ENCODE data around the gene PODXL.
"Not testable (repeated sequence)": the region's sequence is repeated elsewhere in the genome, so short reads cannot be mapped to it uniquely, and the experiment has no call there.

Gene PODXL

DNA sequence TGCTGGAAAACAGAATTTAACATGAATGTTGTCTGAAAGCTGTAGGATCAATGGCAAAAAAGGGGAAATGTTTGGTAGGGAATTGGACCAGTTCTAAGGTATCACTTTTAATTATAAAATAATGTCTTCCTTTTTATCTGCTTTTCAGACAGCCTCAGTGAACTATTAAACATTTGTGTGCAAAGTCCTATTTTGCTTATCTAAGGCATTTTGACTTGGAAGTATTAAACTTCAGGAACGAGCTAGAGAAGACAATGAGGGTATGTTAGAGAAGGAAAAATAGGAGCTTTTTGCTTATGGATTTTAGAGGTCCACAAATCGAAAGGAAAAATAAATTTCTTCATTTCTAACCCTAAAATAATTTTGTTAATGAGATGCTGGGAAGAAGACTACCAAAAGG lies 63.3 kb downstream of the PODXL start:
- no peak for DNase-seq (ENCODE audit: low read depth in 2 of 2)

DNA sequence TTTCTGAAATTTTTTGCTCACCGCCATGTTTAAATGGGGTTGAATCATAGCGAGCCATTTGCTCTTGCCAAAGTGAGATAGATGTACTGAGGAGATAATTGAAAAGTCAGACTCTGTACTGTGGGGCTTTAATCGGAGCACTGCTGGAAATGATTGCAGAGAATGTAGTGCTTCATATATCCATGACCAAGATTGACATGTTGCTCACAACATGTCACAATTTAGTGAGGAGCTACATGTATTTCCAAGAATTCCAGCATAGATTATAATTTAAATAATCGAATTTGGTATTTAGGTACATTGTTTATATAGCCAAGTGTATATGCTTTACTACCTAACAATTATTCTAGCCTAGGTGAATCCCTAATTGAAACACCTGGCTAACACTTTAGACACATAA lies 66.5 kb downstream of the PODXL start:
- no peak for DNase-seq (ENCODE audit: low read depth in 2 of 2)

DNA sequence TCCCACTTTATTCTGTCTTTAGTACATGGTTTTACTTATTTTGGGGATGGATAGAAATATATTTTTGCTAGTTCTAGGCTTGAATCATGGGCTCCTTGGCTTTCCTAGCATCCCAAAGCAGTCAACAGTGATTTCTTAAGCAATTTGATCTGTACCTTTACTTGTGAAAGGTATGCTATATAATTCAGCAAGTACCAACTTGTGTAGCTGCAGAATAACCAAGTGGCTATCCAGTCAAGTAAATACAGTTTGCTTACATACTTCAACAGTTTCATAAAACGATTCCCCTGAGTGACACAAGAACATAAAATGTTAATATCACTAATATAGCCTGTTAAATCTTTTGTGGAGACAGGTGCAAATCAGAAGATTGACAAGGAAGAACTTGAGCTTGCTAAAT lies 67.2 kb downstream of the PODXL start:
- DNase-seq (ENCODE audit: low read depth in 2 of 2): no peak

DNA sequence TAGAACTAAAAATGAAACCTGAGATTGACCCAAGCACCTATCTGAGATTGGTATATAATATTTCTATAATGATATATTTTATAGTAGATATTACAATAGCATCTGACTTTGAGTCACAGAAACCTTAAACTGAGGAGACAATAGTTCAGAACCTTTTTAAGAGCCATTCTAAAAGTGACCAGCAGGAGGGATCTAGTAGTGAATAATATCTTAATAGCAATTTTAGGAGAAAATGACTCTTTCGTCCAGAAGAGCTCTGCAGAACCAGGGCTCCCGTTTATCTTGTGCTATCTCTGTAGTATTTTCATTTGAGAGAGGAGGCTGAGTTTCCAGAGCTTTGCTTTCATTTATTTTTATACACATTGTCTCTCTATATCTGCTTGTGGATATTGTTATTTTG lies 68.1 kb downstream of the PODXL start:
- DNase-seq (ENCODE audit: low read depth in 2 of 2): no peak

DNA sequence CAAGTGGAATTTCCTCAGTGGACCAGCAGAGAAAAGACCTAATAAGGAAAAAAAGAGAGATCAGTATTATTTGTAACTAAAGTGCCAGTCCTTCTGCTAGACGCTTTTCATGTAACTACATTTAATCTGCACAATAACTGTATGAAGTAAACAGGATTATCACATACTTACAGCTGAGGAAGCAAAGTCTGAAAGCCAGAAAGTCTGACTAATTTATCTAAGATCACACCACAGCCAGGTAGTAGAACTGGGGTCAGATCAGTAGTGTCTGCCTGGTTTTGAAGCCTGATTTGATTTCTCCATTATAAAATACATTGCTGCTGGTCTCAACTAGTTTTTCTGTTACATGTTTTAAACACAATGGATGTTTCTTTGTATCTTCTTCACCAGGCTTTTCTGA lies 69.2 kb downstream of the PODXL start:
- DNase-seq (ENCODE audit: low read depth in 2 of 2): no peak

DNA sequence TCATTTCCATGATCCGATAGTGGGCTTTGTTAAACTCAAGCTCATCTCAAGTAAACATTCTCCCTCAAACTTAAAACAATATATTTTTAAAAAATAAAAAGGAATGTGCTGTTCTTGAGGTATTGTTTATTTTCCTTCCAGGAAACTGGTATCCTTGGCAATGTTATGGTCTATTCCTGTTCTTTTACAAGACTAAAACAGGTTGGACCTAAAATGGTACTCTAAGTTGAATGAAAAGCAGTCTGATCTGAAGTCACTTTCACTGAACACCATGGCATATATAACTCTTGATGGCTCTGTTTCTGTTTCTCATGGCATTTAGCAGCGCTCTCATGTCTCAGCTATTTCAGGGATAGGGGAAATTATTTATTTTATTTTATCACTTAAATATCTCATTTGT lies 70.1 kb downstream of the PODXL start:
- no peak for DNase-seq (ENCODE audit: low read depth in 2 of 2)

DNA sequence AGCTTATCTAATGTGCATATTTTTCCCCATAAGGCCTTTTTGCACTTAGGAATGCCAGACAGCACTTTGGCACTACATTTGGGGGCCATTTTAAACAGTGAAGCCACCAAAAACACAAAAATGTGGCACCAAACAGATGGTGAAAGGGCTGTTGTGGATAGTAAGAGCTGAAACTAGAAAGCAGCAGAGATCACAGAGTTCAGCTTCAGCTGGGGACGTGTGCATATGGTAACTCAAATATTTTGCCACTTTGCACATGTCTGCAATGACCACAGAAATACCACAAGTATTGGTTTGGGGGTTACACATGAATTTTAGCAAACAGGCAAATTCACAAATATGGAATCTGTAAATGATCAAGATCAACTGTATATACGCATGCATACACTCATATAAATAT lies 72.8 kb downstream of the PODXL start:
- no peak for DNase-seq (ENCODE audit: low read depth in 2 of 2)

DNA sequence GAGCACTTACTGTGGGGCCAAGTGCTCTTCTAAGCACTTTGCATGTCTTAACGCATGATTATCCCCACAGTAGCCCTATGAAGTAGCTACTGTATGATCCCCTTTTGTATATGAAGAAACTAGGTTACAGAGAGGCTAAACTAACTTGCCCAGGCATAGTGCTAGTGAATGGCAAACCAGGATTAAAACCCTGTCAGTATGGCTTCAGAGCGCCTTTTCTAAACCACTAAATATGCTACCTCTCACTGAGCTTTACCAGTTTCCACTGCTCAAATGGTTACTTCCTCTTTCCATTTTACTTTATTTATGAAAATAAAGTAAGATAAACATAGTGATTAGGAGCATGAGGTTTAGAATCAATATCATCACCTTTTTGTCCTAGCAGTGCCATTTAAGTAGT lies 73.6 kb downstream of the PODXL start:
- DNase-seq (ENCODE audit: low read depth in 2 of 2): no peak

DNA sequence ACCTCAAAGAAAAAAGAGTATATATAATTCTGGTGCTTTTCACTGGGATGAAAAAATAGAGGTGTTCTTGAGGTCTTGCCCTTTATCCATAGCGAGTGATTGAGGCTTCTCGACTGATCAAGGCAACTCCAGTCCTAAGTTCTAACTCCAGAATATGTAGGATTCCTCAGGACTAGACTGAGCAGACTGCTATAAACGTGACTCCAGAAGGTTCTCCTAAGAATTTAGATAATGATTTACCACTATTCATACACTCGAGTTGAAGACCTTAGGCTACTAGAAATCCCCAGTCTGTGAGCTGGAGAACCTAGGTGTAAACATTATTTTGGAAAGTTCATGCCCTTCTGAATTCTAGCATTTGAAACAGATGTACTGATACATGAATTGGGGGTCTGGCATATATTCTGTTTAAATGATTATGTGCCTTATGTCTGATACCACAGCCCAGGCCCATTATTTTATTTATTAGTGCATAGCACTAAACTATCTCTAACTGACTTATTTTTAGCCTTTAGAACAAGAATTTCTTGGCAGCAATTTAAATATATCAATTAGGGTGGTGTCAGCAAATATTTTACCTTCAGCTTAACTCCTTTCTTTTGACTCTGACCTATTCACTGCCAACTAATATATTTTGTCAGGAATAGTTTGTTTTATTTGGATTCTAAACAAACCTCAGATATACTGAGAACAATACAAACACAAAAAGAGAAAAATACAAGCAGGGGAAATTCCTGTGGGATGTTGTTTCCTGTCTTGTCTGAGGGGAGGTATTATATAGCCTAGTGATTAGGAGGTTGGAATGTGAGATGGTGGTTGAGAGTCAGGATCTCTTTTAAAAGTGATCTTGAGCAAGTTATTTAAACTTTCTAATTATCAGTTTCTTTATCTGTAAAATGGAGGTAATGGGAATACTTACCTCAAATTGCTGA lies 75.8 kb downstream of the PODXL start:
- DNase-seq (ENCODE audit: low read depth in 2 of 2): no peak

DNA sequence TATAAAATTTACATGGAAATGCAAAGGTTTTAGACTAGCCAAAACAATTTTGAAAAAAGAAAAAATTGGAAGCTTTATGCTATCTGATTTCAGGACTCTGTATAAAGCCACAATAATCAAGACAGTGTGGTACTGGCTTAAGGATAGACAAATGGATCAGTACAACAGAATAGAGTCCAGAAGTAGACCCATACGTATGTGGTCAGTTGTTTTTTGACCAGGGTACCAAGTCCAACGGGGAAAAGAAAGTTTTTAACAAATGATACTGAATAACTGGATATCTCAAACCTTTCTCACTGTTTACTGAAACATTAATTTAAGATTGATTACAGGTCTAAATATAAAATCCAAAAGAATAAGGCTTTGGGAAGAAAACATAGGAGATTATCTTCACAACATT lies 79.7 kb downstream of the PODXL start:
- no peak for DNase-seq (ENCODE audit: low read depth in 2 of 2)

DNA sequence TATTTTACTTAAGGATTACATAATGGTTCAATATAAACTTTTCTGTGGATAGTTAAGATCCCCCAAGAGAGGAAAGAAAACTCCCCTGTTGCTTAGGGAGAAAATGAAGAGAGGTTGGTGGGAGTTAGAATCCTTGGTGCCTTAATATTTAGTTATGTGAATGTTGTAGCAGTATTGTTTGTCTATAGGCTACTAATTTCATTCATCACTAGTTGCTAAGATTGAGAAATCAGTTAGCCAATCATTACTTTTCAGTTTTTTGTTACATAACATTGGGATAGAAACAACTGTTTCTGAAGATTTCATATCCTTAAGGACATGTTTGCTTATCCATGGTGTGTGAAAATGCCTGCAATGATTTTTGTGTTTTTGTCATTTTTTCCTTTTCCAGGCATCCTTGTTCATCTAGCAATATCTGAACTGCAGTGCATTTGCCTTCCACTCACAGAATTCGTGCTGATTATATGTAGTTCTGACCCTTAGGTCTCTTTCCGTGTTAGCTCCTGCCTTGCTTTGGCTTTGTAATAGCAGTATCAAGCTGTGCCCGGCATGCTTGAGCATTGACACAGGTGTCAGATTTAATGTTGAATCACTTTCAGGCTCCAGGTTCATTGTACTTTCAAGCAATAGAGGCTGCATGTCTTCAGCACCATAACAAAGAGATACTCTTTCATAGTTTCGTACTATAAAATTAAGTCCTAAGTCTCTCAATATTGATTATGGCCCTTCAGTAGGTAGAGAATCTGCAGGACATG lies 85.0 kb downstream of the PODXL start:
- no peak for DNase-seq (ENCODE audit: low read depth in 2 of 2)

DNA sequence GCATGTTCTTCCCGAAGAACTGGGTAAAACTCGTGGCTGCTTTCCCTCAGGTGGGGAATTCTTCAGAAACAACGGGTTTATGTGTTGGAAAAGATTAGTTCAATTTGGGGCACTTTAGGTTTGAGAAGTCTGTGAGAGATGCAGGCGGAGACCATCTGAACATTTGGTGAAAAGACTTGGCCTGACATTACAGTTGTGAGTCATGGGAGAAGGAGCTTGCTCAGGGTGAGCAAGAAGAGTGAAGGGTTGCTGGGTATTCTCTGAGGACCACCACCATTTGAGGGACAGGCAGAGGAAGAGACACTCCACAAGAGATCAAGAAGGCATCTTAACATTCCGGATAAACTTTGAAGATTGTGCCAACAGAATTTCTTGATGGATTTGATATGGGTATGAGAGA lies 88.6 kb downstream of the PODXL start:
- no peak for DNase-seq (ENCODE audit: low read depth in 2 of 2)

DNA sequence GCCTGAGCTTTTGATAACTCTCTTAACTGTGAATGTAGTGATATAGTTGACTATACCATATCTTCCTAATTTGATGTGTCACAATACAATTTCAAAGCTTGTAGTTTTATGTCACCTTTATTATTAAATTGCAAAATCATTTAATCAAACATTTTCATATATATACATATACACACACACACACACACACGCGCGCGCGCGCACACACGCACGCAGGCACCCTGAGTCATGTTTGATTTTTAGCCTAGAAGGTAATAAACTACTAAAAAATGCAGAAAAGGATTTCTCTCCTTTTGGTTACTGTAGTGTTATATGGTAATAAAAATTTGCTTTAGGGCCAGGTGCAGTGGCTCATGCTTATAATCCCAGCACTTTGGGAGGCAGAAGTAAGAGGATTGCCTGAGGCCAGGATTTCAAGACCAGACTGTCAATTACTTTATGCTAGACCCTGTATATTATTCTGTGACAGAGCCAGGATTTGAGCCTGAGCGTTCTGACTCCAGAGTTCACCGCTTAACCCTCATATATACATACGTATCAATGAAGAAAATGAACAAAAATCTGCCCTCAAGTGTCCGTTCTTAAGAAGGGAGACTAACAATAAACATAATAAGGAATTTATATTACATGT lies 89.6 kb downstream of the PODXL start:
- no peak for DNase-seq (ENCODE audit: low read depth in 2 of 2)

DNA sequence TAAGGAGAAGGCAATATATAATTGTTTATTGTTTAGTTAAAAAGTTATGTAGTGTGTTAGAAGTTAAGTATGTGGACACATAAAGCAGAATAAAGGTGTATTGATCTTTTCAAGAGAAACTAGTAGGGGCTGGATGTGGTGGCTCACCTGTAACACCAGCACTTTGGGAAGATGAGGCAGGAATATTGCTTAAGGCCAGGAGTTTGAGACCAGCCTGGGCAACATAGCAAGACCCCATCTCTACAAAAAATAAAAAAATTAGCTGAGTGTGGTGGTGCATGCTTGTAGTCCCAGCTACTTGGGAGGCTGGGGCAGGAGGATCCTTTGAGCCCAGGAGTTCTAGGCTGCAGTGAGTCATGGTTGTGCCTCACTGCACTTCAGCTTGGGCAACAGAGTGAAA lies 93.7 kb downstream of the PODXL start:
- not testable (repeated sequence) for DNase-seq (ENCODE audit: low read depth in 2 of 2)

DNA sequence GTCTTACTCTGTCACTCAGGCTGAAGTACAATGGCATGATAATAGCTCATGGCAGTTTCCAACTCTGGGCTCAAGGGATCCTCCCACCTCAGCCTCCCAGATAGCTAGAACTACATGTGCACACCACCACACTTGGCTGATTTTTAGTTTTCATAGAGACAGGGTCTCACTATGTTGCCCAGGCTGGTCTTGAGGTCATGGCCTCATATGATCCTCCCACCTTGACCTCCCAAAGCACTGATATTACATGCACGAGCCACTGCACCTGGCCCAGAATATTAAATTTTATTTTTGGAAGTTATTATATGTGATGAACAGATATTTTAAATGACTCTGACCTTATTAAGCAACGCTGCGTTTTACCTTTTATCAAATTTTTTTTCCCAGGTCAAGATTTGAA lies 94.4 kb downstream of the PODXL start:
- no peak for DNase-seq (ENCODE audit: low read depth in 2 of 2)

DNA sequence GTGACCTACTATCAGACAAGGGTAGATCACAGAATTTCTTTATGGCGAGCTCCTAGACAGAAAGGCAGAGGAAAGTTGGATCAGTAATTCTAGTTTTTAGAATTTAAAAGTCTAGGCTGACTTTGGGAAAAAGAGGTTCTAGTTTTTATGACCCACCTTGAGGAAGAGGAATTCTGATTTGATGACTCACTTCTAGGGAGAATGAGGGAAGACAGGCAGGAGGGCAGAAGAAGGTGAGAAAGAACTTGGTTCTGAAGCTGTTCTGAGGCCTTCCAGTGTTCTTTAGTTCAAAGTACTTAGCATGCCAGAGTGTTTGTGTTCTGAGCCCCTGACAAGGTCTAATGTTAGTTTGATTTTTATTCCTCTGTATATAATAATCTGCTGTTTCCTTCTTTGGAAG lies 97.2 kb downstream of the PODXL start:
- DNase-seq (ENCODE audit: low read depth in 2 of 2): no peak

DNA sequence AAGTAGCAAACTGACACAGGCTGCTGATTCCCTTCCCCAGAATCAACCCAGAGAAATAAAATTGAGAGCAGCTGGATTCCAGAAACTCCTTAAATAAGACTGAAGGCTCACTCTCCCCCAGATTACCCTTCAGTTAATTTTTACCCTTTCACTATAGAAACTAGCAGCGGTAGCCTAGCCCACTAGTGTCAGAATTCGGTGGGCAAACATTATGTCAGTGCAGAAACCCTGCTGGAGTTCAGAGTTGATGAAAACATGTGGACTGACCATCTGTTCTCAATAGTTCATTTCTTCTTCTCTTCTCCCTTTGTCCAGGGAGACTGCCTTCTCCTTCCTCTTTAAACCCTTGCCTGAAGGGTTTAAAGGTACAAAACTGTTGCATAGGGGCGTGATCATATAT lies 100.1 kb downstream of the PODXL start:
- DNase-seq (ENCODE audit: low read depth in 2 of 2): no peak

DNA sequence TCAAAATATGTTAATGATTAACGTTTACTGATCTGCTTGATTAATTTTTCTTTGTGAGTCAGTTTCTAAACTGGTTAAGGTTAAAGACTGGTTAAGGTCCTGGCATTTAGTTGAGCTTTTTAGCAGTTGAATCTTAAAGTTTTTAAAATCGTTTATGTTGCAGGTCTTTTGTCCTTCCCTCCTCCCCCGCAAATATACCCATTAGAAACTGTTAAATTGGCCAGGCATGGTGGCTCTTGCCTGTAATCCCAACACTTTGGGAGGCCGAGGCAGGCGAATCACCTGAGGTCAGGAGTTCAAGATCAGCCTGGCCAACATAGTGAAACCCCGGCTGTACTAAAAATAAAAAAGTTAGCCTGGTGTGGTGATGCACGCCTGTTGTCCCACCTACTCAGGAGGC lies 100.9 kb downstream of the PODXL start:
- DNase-seq (ENCODE audit: low read depth in 2 of 2): no peak

DNA sequence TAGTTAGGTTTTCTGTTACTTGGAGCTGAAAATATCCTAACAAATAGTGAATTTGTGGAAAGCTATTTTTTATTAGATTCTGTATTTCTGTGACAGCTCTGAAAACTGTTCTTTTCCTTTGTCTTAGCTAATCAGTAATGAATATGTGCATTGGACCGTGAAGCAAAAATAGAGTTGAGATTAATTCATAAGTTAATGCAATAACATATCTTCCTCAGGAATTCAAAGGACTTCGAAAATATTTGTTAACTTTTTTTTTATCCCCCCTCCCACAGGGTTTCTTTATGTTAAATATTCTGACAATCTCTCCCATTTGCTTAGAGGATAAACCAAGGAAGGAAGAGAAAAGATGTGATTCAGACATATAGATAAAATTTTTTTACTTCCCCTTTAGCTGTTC lies 101.4 kb downstream of the PODXL start:
- no peak for DNase-seq (ENCODE audit: low read depth in 2 of 2)

DNA sequence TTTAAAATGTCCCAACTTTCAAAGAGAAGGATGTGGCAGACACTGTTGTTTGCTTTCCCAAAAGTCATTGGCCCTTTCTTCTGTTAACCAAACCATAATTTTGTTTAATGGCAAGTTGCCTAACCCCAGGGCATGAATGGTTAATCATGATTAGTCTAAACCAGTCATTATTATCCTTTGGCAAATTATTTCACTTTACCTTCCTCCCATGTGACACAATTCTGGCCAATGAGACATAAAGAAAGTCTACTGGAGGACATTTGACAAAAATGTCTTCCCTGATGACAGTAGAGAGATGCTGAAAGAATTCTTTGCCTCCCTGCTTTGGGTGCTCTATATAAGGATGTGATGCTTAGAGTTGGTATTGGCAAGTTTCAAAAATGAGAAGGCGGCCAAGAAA lies 101.9 kb downstream of the PODXL start:
- DNase-seq (ENCODE audit: low read depth in 2 of 2): no peak
